ENCODE data around the gene LYST.
A peak's percentile ranks its signal among the peaks of the same experiment; 100 is the strongest.
"Not testable (repeated sequence)": the region's sequence is repeated elsewhere in the genome, so short reads cannot be mapped to it uniquely, and the experiment has no call there.

Gene LYST

GRCh38 chr1:235817101-235817728 lies 49.5 kb downstream of the LYST start:
- DNase-seq (ENCODE audit: low read depth): no peak

GRCh38 chr1:235809688-235810397 lies 56.9 kb downstream of the LYST start:
- DNase-seq (ENCODE audit: low read depth): no peak

DNA sequence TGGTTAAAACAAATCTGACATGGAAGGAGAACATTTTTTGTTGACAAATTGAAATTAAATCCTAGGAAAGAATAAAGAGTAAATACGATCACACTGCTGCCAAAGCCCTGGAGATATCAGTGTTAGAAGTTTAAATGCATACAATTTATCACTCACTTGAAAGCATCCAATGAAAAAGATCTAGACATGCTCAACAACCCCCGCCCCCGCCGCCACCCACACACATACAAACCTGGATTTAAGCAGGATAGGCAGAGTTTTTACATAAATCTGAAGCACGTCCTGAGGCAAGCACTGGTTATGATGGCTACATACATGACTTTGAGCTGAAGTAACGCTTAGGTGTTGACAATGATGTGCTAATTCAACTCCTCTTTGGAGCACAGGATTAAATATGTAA lies 58.5 kb downstream of the LYST start:
- no peak for DNase-seq (ENCODE audit: low read depth)

DNA sequence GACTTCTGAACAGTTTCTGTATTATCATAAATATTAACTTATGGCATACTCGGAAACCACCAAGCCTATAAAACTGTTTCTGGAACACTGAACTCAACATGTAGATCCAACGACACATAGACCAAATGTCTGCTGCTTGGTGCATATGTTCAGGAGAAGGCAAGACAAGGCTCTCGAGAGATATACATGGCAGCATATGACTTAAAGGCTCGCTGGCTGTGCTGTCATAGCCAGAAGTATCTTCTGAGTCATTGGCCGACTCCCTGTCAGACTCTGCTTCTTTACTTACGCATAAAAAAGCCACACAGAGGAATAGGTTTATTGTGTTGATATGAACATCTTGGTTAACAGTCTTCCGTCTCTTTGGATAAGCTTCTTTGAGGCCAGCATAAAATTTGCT lies 60.6 kb downstream of the LYST start:
- DNase-seq (ENCODE audit: low read depth): no peak

DNA sequence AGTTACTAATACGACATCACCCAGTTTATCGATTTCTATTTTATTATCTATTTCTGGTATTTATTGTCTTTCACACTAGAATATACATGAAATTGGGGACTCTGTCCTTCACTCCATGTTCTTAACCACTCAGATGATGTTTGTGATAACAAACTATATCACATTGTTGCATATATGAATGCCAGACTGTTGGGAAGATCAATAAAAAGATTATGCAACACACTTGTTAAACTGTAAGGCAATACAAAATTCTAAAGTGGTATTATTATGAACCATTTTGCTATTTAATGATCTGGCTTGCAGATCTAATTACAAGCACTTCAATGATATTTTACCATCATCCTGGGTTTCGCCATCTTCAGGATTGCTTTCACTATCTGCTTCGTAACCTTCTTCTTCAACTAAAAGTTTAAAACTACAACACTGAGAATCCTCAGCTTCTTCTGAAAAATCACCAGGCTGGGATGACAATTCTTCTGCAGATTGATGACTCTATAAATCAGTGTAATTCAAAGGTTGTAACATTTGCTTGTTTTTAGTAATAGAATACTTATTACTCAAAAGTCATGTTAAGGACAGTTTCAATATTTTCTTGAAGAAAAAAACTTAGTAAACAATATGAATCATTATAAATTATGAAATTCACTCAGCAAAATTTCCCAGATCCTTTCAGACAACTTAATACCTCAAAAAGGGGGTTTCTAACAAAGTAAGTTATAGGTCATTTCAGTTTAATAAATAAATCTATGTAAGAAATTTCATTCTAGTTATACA lies 63.9 kb downstream of the LYST start:
- DNase-seq (ENCODE audit: low read depth): no peak

- no peak for DNase-seq (ENCODE audit: low read depth)
Observed at GRCh38 chr1:235799264-235799663, 67.4 kb downstream of the LYST start.

DNA sequence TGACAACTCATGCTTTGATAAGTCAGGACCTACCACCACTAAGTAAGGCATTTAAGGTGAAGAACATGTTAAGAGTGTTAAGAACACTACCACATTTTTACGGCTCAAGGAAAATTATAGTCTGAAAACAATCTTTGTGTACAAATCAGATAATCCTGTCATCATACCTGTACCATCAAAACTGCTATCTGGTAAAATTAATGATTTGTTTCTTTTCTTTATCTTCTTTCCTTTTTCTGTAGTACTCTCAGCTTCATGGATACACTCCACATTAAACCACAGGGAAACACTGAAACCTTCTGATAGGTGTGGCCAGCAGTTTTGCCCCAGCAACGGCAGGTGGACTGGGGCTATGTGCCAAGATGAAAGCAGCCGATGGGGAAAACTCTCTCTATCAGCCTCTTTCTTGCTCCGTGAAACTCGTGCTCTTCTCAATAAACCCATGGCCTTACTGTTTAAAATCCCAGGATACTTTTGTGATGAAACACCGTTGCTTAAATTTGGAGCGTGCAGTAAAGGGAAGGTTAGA lies 75.1 kb downstream of the LYST start:
- no peak for DNase-seq (ENCODE audit: low read depth)

GRCh38 chr1:235790123-235790522 lies 76.6 kb downstream of the LYST start:
- DNase-seq (ENCODE audit: low read depth): no peak

DNA sequence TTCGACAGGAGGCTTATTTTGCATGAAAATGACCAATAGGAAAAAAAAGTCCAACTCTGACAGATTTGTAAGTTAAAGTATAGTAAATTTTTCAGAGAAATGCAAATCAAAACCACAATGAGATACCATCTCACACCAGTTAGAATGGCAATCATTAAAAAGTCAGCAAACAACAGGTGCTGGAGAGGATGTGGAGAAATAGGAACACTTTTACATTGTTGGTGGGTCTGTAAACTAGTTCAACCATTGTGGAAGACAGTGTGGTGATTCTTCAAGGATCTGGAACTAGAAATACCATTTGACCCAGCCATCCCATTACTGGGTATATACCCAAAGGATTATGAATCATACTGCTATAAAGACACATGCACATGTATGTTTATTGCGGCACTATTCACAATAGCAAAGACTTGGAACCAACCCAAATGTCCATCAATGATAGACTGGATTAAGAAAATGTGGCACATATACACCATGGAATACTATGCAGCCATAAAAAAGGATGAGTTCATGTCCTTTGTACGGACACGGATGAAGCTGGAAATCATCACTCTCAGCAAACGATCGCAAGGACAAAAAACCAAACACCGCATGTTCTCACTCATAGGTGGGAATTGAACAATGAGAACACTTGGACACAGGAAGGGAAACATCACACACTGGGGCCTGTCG lies 80.3 kb downstream of the LYST start:
- DNase-seq (ENCODE audit: low read depth): not testable (repeated sequence)

GRCh38 chr1:235784950-235785349 lies 81.8 kb downstream of the LYST start:
- DNase-seq (ENCODE audit: low read depth): no peak

GRCh38 chr1:235783148-235783776 lies 83.4 kb downstream of the LYST start:
- DNase-seq (ENCODE audit: low read depth): peak; percentile 74

DNA sequence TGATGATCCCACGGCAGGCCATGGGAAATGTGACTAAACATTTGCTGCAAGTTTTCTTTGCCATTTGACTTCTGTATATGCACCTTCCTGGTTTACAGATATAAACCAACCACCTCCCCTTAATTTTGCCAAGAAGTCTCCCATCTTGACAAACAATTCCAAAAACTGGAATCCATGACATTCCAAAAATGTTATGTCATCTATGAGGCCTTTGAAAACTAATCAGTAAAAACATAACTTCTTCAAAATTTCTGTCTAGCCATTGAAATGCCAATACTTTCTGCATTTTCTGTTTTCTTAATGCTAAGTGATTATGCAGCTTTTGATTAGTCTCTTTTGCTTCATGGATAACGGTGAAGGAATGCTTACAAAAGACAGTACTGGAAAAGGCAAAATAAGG lies 84.1 kb downstream of the LYST start:
- no peak for DNase-seq (ENCODE audit: low read depth)

DNA sequence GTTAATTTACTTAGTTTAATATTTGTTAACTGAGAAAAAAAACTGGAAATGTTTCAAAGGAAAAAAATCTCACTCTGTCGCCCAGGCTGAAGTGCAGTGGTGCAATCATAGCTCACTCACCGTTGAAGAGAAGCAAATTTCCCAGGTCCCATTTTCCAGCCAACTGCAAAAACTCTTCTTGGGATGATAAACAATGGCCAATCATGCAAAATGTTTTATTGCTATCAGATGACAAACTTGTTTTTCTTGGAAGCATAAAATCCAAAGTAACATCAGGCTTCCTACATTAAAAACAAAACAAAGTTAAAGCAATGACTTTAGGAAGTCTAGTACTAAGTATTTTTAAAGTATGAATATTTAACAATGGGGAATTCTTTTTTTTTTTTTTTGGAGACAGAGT lies 84.9 kb downstream of the LYST start:
- peak; percentile 66 for DNase-seq (ENCODE audit: low read depth)

DNA sequence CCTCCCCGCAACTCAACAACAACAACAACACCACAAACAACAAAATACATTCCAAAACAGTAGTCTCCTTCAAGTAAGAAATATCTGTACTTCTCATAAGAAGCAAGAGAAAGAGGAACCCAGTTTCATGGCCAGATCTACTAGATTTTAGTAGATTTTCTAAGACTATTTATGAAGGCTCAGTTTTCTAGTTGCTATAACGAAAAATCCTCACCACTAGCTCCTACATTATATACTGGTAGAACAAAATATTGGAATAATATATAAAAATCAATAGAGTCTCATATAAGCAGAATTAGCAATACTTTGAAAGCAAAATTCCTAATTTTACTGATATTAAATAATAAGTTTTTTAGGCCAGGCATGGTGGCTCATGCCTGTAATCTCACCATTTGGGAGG lies 86.9 kb downstream of the LYST start:
- no peak for DNase-seq (ENCODE audit: low read depth)

GRCh38 chr1:235776396-235776795 lies 90.3 kb downstream of the LYST start:
- peak; percentile 69 for DNase-seq (ENCODE audit: low read depth)

- no peak for DNase-seq (ENCODE audit: low read depth)
Observed at GRCh38 chr1:235775246-235775860, 91.4 kb downstream of the LYST start.

- no peak for DNase-seq (ENCODE audit: low read depth)
Observed at GRCh38 chr1:235767795-235768194, 98.9 kb downstream of the LYST start.

GRCh38 chr1:235766794-235767285 lies 99.9 kb downstream of the LYST start:
- no peak for DNase-seq (ENCODE audit: low read depth)

GRCh38 chr1:235763962-235764361 lies 102.7 kb downstream of the LYST start:
- no peak for DNase-seq (ENCODE audit: low read depth)

DNA sequence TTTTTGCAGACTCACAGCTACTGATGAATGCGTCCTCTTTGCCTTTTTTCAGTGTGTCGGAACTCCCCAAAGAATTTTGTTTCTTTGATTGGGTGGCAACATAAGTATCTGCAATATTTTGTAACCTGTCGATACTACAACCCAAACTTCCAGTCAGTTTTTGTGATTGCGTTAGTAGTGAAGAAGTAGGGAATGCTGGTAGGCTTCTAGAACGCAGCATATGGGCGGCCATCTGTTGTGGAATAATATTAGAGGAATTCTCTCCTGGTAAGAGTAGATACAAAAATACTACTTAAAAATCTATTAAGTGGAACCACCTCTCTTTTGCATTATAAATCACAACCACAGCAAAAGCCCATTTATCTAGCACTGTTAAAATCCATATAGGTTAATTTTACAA lies 107.4 kb downstream of the LYST start:
- no peak for DNase-seq (ENCODE audit: low read depth)

GRCh38 chr1:235758931-235759330 lies 107.8 kb downstream of the LYST start:
- DNase-seq (ENCODE audit: low read depth): no peak

Measured in EH (cell line).